SU-DHL-6 (cell line): ENCODE data around the gene IRF2BPL.

Experiments used
- H2AFZ ChIP-seq: fragments of 200-600 bp; sonication (generic); 2 replicates; pipeline ENCODE4 v1.6.1; 2014; ENCODE audit warnings: low read depth, mild to moderate bottlenecking, moderate library complexity, mixed read lengths, antibody characterized with exemption, low read length; ENCODE audit not compliant: severe bottlenecking
- H3F3A ChIP-seq: fragments of 200-600 bp; shearing (Covaris generic); 2 replicates; pipeline ENCODE4 v1.6.0; 2016; ENCODE audit warnings: antibody characterized with exemption, mild to moderate bottlenecking; ENCODE audit not compliant: insufficient read depth
- H3K27ac ChIP-seq: fragments of 200-600 bp; sonication (generic); 2 replicates; pipeline ENCODE4 v1.5.1; 2016; ENCODE audit warnings: low read depth, mild to moderate bottlenecking, low read length, moderate library complexity, mixed read lengths
- H3K27me3 ChIP-seq: fragments of 200-600 bp; sonication (generic), shearing (Covaris generic); 2 replicates; pipeline ENCODE4 v1.6.0; 2014; ENCODE audit warnings: mild to moderate bottlenecking, low read length
- H3K36me3 ChIP-seq: fragments of 200-600 bp; sonication (generic); 2 replicates; pipeline ENCODE4 v1.6.1; 2014; ENCODE audit warnings: mild to moderate bottlenecking, low read length, mixed read lengths
- H3K4me2 ChIP-seq: fragments of 300-600, 200-600 bp; shearing (Covaris generic), sonication (generic); 2 replicates; pipeline ENCODE4 v1.6.0; 2014; ENCODE audit warnings: low read length, low read depth, mild to moderate bottlenecking; ENCODE audit not compliant: poor library complexity, severe bottlenecking
- H3K4me3 ChIP-seq: fragments of 200-600 bp; sonication (generic); 2 replicates; pipeline ENCODE4 v1.5.1; 2014; ENCODE audit warnings: antibody characterized with exemption, low read length, mild to moderate bottlenecking, mixed read lengths; ENCODE audit not compliant: insufficient read depth, poor library complexity, severe bottlenecking
- H3K79me2 ChIP-seq: fragments of 200-600 bp; sonication (generic); 2 replicates; pipeline ENCODE4 v1.6.1; 2014; ENCODE audit warnings: mild to moderate bottlenecking, low read length, moderate library complexity; ENCODE audit not compliant: insufficient read depth
- H3K9ac ChIP-seq: fragments of 200-600 bp; sonication (generic); 2 replicates; pipeline ENCODE4 v1.7.0; 2014; ENCODE audit warnings: mild to moderate bottlenecking, low read length
- H3K9me2 ChIP-seq: fragments of 200-600 bp; sonication (generic); replicated peaks from 2 replicates; pipeline ENCODE4 v1.6.1; 2014; ENCODE audit warnings: low read length; ENCODE audit not compliant: insufficient read depth
- H3K9me3 ChIP-seq: fragments of 200-600 bp; sonication (generic); 2 replicates; pipeline ENCODE4 v1.6.1; 2014; ENCODE audit warnings: low read length, mixed read lengths; ENCODE audit not compliant: insufficient read depth
- H4K20me1 ChIP-seq: fragments of 200-600 bp; sonication (generic); 2 replicates; pipeline ENCODE4 v1.6.1; 2014; ENCODE audit warnings: low read depth, mild to moderate bottlenecking, antibody characterized with exemption, low read length, moderate library complexity, mixed read lengths
- EZH2phosphoT487 ChIP-seq: fragments of 200-600 bp; sonication (generic), shearing (Covaris generic); conservative IDR thresholded peaks from 2 replicates; pipeline ENCODE4 v1.6.1; 2018; ENCODE audit warnings: mild to moderate bottlenecking, antibody characterized with exemption, low read length, moderate library complexity, mixed read lengths
- TF ChIP-seq, protein P1 (sequence below): fragments of 200-600 bp; sonication (generic); IDR thresholded peaks from one replicate; pipeline ENCODE4 v1.5.1; 2017; ENCODE audit warnings: antibody characterized with exemption, mild to moderate bottlenecking, low read length, moderate library complexity; ENCODE audit not compliant: insufficient read depth, poor library complexity, severe bottlenecking

Gene IRF2BPL

DNA sequence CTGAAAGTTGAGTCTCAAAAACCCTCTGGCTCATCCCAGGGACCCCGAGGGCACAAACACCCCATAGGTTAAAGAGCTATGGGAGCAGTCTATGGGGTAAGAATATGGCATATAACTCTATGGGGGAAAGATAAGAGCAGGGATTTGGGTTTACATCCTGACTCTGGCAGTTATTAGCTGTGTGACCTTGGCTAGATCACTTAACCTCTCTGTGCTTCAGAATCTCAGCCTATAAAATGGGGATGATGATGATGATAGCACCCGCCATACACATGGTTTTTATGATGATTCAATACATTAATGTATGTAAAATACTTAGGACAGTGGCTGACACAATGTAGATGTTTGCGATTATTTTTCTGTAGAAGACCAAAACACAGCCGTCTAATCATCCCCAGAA, 26.2 kb downstream of the IRF2BPL start:
- Histone ChIP-seq H4K20me1 (no peaks in the 10 kb centered on the region), H3K27ac (no peak overlapping the region), H3K9ac (no peak overlapping the region), H3F3A (no peaks in the 10 kb centered on the region), H3K36me3 (no peaks in the 10 kb centered on the region), H3K4me3 (no peak overlapping the region), H3K4me2 (no peak overlapping the region), H2AFZ (no peak overlapping the region), H3K9me2 (no peaks in the 10 kb centered on the region), H3K79me2 (no peaks in the 10 kb centered on the region), H3K9me3 (no peaks in the 10 kb centered on the region), H3K27me3 (no peaks in the 10 kb centered on the region)
- no peak for TF ChIP-seq EZH2phosphoT487
- TF ChIP-seq, protein P1, sequence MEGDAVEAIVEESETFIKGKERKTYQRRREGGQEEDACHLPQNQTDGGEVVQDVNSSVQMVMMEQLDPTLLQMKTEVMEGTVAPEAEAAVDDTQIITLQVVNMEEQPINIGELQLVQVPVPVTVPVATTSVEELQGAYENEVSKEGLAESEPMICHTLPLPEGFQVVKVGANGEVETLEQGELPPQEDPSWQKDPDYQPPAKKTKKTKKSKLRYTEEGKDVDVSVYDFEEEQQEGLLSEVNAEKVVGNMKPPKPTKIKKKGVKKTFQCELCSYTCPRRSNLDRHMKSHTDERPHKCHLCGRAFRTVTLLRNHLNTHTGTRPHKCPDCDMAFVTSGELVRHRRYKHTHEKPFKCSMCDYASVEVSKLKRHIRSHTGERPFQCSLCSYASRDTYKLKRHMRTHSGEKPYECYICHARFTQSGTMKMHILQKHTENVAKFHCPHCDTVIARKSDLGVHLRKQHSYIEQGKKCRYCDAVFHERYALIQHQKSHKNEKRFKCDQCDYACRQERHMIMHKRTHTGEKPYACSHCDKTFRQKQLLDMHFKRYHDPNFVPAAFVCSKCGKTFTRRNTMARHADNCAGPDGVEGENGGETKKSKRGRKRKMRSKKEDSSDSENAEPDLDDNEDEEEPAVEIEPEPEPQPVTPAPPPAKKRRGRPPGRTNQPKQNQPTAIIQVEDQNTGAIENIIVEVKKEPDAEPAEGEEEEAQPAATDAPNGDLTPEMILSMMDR = no peak

DNA sequence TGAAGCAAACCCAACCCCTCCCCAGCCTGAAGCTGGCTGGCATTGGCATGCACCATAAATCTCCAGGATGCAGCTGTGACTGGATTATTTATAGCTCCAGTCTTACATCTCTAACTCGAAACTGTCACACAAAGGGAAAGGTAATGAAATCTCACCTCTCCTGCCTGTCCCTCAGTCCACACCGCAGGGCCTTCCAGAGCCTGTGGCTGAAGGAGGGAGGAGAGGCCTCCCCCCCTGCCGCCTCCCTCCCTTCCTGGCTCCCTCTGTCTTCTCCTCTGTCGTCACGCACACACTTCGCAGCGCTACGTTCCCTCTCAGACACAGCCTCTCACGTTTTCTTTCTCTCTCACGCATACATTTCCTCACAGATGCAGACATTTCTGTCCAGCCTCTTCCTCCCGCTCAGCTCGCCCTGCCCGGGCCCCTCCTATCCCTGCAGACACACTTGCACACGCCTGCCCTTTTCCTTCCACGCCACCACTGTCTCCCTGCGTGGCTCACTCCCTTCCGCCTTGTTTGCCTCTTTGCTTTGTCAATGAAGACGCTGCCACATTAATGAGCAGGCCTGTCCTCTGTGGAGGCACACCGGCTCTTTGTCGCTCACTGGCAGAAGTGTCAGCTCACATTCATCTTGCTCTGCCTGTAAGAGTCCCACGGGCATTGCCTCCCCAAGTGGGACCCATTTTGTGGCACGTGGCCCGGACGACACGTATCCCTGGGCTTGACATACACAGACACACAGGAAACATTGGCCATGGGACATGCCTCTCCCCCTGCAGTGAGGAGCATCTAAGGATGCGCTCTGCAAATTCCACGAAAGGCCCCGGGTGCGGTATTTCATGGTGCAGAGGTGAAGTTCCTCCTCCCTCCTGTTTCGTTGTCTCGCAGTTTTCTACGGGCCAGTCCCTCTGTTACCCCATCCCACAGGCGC, 27.9 kb downstream of the IRF2BPL start:
- TF ChIP-seq EZH2phosphoT487 = no peak
- TF ChIP-seq, protein P1 = no peak
- no peaks in the 10 kb centered on the region for H3K27me3 ChIP-seq
- H3F3A ChIP-seq = no peaks in the 10 kb centered on the region
- H3K36me3 ChIP-seq = no peaks in the 10 kb centered on the region
- H3K4me3 ChIP-seq = no peak overlapping the region
- H3K79me2 ChIP-seq = no peaks in the 10 kb centered on the region
- H4K20me1 ChIP-seq = no peaks in the 10 kb centered on the region
- no peaks in the 10 kb centered on the region for H3K9me3 ChIP-seq
- H3K9ac ChIP-seq = no peak overlapping the region
- no peaks in the 10 kb centered on the region for H3K9me2 ChIP-seq
- H3K27ac ChIP-seq = no peak overlapping the region
- no peak overlapping the region for H2AFZ ChIP-seq
- no peak overlapping the region for H3K4me2 ChIP-seq

DNA sequence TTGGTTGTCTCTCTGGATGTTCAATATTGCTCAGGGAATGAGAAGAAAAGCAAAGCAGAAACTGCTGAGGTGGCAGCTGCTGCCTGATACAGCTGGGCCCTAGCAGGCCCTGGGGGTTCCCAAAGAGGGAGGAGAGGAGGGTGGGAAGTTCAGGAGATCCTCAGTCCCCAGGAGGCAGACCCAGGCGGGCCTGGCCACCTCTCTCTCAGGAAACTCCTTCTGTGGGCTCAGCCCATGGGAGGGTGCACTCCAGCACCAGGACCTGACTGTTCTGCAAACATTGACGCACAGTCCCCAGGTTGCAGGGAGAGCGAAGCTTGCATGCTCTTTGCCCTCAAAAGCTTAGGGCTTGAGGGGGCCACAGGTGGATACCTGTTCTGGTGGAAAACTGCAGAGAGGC, 29.6 kb downstream of the IRF2BPL start:
- H3K27ac ChIP-seq = no peak overlapping the region

More for the DNA sequence above, 29.6 kb downstream of the IRF2BPL start:
- Histone ChIP-seq H3K4me3 (no peak overlapping the region), H4K20me1 (no peaks in the 10 kb centered on the region), H3K27me3 (no peaks in the 10 kb centered on the region), H3K36me3 (no peaks in the 10 kb centered on the region), H3K4me2 (no peak overlapping the region), H3K79me2 (no peaks in the 10 kb centered on the region), H2AFZ (no peak overlapping the region), H3F3A (no peaks in the 10 kb centered on the region), H3K9me3 (no peaks in the 10 kb centered on the region), H3K9ac (no peak overlapping the region), H3K9me2 (no peaks in the 10 kb centered on the region)
- no peak for TF ChIP-seq EZH2phosphoT487
- TF ChIP-seq, protein P1 = no peak
